Loucy (cell line): Measurements from ENCODE around the gene DUSP23.

Experiments
- EZH2phosphoT487 ChIP-seq: fragments of 200-600 bp; IDR thresholded peaks from 2 replicates; pipeline ENCODE4 v1.6.1; 2018; ENCODE audit warnings: antibody characterized with exemption, mild to moderate bottlenecking, moderate library complexity, borderline replicate concordance
- TF ChIP-seq, protein P1 (sequence below): fragments of 200-600 bp; sonication (generic); conservative IDR thresholded peaks from 2 replicates; pipeline ENCODE4 v1.5.1; 2014; ENCODE audit warnings: mild to moderate bottlenecking, antibody characterized with exemption, low read length

DNA sequence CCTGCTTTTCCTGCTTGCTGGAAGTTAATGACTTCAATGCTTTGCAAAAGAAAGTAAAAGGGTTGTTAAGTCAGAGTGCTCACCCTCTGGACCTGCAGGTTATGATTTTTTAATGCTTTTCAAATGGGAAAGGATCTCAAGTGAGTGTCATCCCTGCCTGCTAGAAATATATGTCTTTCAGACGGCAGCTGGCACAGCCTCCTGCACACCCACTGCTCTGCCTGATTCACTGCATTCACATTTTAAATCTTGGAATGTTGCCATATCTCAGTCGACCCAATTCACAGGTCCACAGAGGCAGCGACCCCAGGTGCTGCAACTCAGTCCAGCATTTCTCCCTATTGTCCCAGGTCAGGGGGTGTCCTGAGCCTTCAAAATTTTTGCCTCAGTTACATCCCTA lies 10.7 kb downstream of the DUSP23 start:
- TF ChIP-seq, protein P1, sequence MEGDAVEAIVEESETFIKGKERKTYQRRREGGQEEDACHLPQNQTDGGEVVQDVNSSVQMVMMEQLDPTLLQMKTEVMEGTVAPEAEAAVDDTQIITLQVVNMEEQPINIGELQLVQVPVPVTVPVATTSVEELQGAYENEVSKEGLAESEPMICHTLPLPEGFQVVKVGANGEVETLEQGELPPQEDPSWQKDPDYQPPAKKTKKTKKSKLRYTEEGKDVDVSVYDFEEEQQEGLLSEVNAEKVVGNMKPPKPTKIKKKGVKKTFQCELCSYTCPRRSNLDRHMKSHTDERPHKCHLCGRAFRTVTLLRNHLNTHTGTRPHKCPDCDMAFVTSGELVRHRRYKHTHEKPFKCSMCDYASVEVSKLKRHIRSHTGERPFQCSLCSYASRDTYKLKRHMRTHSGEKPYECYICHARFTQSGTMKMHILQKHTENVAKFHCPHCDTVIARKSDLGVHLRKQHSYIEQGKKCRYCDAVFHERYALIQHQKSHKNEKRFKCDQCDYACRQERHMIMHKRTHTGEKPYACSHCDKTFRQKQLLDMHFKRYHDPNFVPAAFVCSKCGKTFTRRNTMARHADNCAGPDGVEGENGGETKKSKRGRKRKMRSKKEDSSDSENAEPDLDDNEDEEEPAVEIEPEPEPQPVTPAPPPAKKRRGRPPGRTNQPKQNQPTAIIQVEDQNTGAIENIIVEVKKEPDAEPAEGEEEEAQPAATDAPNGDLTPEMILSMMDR: no peak
- TF ChIP-seq EZH2phosphoT487: no peak
